Fibroblast of lung (primary cell): ENCODE results near the gene CUL2. TPM values are rescaled to one million over a fixed set of nuclear protein-coding genes. Genes with fewer than 3 reads are reported as not detected.

Experiments used
- DNase-seq, 2 donors: peaks; one replicate each; pipeline versions ENCODE4 v3.0.0 to v3.0.0-alpha.2; 2010; ENCODE audit warnings: low read depth in 2 of 2
- H2AFZ ChIP-seq: 2 replicates; pipeline ENCODE4 v1.5.1; 2012; ENCODE audit warnings: low read length, control low read depth, inconsistent platforms
- H3K27ac ChIP-seq: 2 replicates; pipeline ENCODE4 v1.5.1; 2011; ENCODE audit warnings: low read length, control low read depth; ENCODE audit not compliant: insufficient read depth
- H3K27me3 ChIP-seq: 2 replicates; pipeline ENCODE4 v1.5.1; 2011; ENCODE audit warnings: mild to moderate bottlenecking, low read length; ENCODE audit not compliant: control insufficient read depth, insufficient read depth
- H3K36me3 ChIP-seq: 2 replicates; pipeline ENCODE4 v1.5.1; 2011; ENCODE audit warnings: low read length; ENCODE audit not compliant: control insufficient read depth, insufficient read depth
- H3K4me1 ChIP-seq: 2 replicates; pipeline ENCODE4 v1.5.1; 2011; ENCODE audit warnings: low read length; ENCODE audit not compliant: control insufficient read depth, insufficient read depth; ENCODE audit errors: extremely low read depth
- H3K4me2 ChIP-seq: 2 replicates; pipeline ENCODE4 v1.5.1; 2011; ENCODE audit warnings: low read length, control low read depth; ENCODE audit not compliant: insufficient read depth; ENCODE audit errors: extremely low read depth
- H3K4me3 ChIP-seq, 4 experiments: fragments of 200-600 bp in 1 of 4; sonication (generic) in 1 of 4; replicated peaks in 1 of 4; 2 replicates each; pipeline ENCODE4 v1.5.1; 2011 to 2016; ENCODE audit warnings: low read length in 4 of 4, low read depth in 3 of 4, mild to moderate bottlenecking in 3 of 4, control low read depth in 2 of 4, inconsistent platforms in 1 of 4, mixed read lengths in 1 of 4; ENCODE audit not compliant: insufficient read depth in 1 of 4; ENCODE audit errors: control extremely low read depth in 1 of 4
- H3K79me2 ChIP-seq: 2 replicates; pipeline ENCODE4 v1.5.1; 2012; ENCODE audit warnings: mild to moderate bottlenecking, low read length, inconsistent platforms; ENCODE audit not compliant: control insufficient read depth, insufficient read depth
- H3K9ac ChIP-seq: 2 replicates; pipeline ENCODE4 v1.5.1; 2011; ENCODE audit warnings: mild to moderate bottlenecking, low read length, control low read depth; ENCODE audit not compliant: insufficient read depth
- H3K9me3 ChIP-seq: 2 replicates; pipeline ENCODE4 v1.5.1; 2012; ENCODE audit warnings: low read depth, low read length; ENCODE audit not compliant: control insufficient read depth, insufficient read depth
- H4K20me1 ChIP-seq: 2 replicates; pipeline ENCODE4 v1.5.1; 2011; ENCODE audit warnings: low read length; ENCODE audit not compliant: control insufficient read depth, insufficient read depth; ENCODE audit errors: extremely low read depth
- CTCF ChIP-seq, 2 donors: IDR thresholded peaks in 1 of 2; conservative IDR thresholded peaks in 1 of 2; 1 replicate in 1 of 2; 2 replicates in 1 of 2; pipeline ENCODE4 v1.5.1; 2011 to 2012; ENCODE audit warnings: low read length in 2 of 2, control low read depth in 1 of 2, inconsistent platforms in 1 of 2, low read depth in 1 of 2, mild to moderate bottlenecking in 1 of 2
- EZH2 ChIP-seq: IDR thresholded peaks from 2 replicates; pipeline ENCODE4 v1.5.1; 2012; ENCODE audit warnings: low read length, control low read depth, mild to moderate bottlenecking; ENCODE audit errors: missing control alignments
- polyA plus RNA-seq, 2 donors: library from polyadenylated mRNA; depleted of rRNA in 1 of 2; stranded (reverse) in 1 of 2; unstranded in 1 of 2; fragments of >200 nt; gene quantifications; 2 replicates each; pipeline ENCODE4 v1.2.1, GENCODE V29; 2011 to 2012; ENCODE audit warnings: missing spikeins in 1 of 2
- total RNA-seq: library from RNA; depleted of rRNA; stranded (reverse); fragments of >200 nt; gene quantifications from 2 replicates; pipeline ENCODE4 v1.2.1, GENCODE V29; 2014

Gene CUL2
- total and polyA plus RNA-seq, 2 donors (not counting 1 experiment from before 2014, with no cell fraction given): 22.8 to 36.0 TPM

GRCh38 chr10:35126062-35126529, 36.0 kb upstream of the CUL2 start:
- Histone ChIP-seq H3K9ac (peak overlapping the region; percentile 61), H4K20me1 (no peaks in the 10 kb centered on the region), H3K27me3 (no peaks in the 10 kb centered on the region), H3K4me1 (no peaks in the 10 kb centered on the region), H2AFZ (peak overlapping the region; percentile 93), H3K4me3 (peak overlapping the region; percentile 56 to 85 (median 62)), H3K36me3 (no peaks in the 10 kb centered on the region), H3K4me2 (peak overlapping the region; percentile 77), H3K27ac (peak overlapping the region; percentile 70), H3K79me2 (peaks cover 11% of the 10 kb centered on the region), H3K9me3 (no peaks in the 10 kb centered on the region)
- peak in 1 of 2 donors; percentile 8 for DNase-seq
- TF ChIP-seq EZH2 (no peak), CTCF (conservative IDR thresholded peaks at IDR 0.05 in 1 of 2, IDR thresholded peaks at IDR 0.05 in 1 of 2; ENCODE audit: low read depth in 1 of 2, low read length in 2 of 2) (no peak)

- Histone ChIP-seq H3K36me3 (no peaks in the 10 kb centered on the region), H3K9me3 (no peaks in the 10 kb centered on the region), H4K20me1 (no peaks in the 10 kb centered on the region), H3K4me2 (no peak overlapping the region), H2AFZ (no peak overlapping the region), H3K4me3 (no peak overlapping the region), H3K27me3 (no peaks in the 10 kb centered on the region), H3K79me2 (peaks cover 6% of the 10 kb centered on the region), H3K27ac (no peak overlapping the region), H3K4me1 (no peaks in the 10 kb centered on the region), H3K9ac (no peak overlapping the region)
- TF ChIP-seq EZH2 (no peak), CTCF (conservative IDR thresholded peaks at IDR 0.05 in 1 of 2, IDR thresholded peaks at IDR 0.05 in 1 of 2; ENCODE audit: low read depth in 1 of 2, low read length in 2 of 2) (no peak)
- DNase-seq: no peak
These were observed 34.4 kb upstream of the CUL2 start for GRCh38 chr10:35124540-35124939.

GRCh38 chr10:35119378-35119777, 29.2 kb upstream of the CUL2 start:
- TF ChIP-seq CTCF (conservative IDR thresholded peaks at IDR 0.05 in 1 of 2, IDR thresholded peaks at IDR 0.05 in 1 of 2; ENCODE audit: low read depth in 1 of 2, low read length in 2 of 2) (no peak), EZH2 (no peak)
- no peak overlapping the region for H3K4me3 ChIP-seq
- H2AFZ ChIP-seq: no peak overlapping the region
- H3K4me1 ChIP-seq: no peaks in the 10 kb centered on the region
- H3K4me2 ChIP-seq: no peak overlapping the region
- H3K36me3 ChIP-seq: no peaks in the 10 kb centered on the region
- no peaks in the 10 kb centered on the region for H3K79me2 ChIP-seq
- no peak for DNase-seq
- H3K9ac ChIP-seq: no peak overlapping the region
- H3K9me3 ChIP-seq: no peaks in the 10 kb centered on the region
- H4K20me1 ChIP-seq: no peaks in the 10 kb centered on the region
- no peaks in the 10 kb centered on the region for H3K27me3 ChIP-seq
- H3K27ac ChIP-seq: no peak overlapping the region
